ENCODE results near the gene SYT13.
A peak's percentile ranks its signal among the peaks of the same experiment; 100 is the strongest.

Gene SYT13

GRCh38 chr11:45245218-45246045 lies 40.7 kb downstream of the SYT13 start:
- no peak for DNase-seq

- DNase-seq, result no peak
These were observed 42.2 kb downstream of the SYT13 start for GRCh38 chr11:45243967-45244366.

- no peak for DNase-seq
These were observed 46.4 kb downstream of the SYT13 start for GRCh38 chr11:45239733-45240132.

GRCh38 chr11:45238724-45239123 lies 47.4 kb downstream of the SYT13 start:
- no peak for DNase-seq

GRCh38 chr11:45237711-45238315 lies 48.3 kb downstream of the SYT13 start:
- DNase-seq, result no peak

GRCh38 chr11:45234306-45235006 lies 51.7 kb downstream of the SYT13 start:
- DNase-seq, result no peak

- no peak for DNase-seq
These were observed 52.4 kb downstream of the SYT13 start for GRCh38 chr11:45233804-45234170.

- peak; percentile 83 for DNase-seq
These were observed 52.9 kb downstream of the SYT13 start for GRCh38 chr11:45233121-45233803.

GRCh38 chr11:45232341-45233080 lies 53.6 kb downstream of the SYT13 start:
- DNase-seq, result no peak

GRCh38 chr11:45229401-45230020 lies 56.6 kb downstream of the SYT13 start:
- DNase-seq, result no peak

- no peak for DNase-seq
These were observed 58.3 kb downstream of the SYT13 start for GRCh38 chr11:45227836-45228235.

GRCh38 chr11:45226901-45227300 lies 59.2 kb downstream of the SYT13 start:
- DNase-seq, result no peak

- DNase-seq, result no peak
These were observed 59.9 kb downstream of the SYT13 start for GRCh38 chr11:45225961-45226871.

GRCh38 chr11:45225277-45225676 lies 60.9 kb downstream of the SYT13 start:
- DNase-seq, result no peak

GRCh38 chr11:45224766-45225165 lies 61.4 kb downstream of the SYT13 start:
- no peak for DNase-seq

- DNase-seq, result no peak
These were observed 62.6 kb downstream of the SYT13 start for GRCh38 chr11:45223496-45223895.

- no peak for DNase-seq
These were observed 66.7 kb downstream of the SYT13 start for GRCh38 chr11:45219411-45219810.

- DNase-seq, result no peak
These were observed 67.4 kb downstream of the SYT13 start for GRCh38 chr11:45218705-45219104.

- DNase-seq, result no peak
These were observed 68.2 kb downstream of the SYT13 start for GRCh38 chr11:45217991-45218390.

- DNase-seq, result no peak
These were observed 69.2 kb downstream of the SYT13 start for GRCh38 chr11:45216901-45217300.

GRCh38 chr11:45216031-45216430 lies 70.1 kb downstream of the SYT13 start:
- DNase-seq, result no peak
